ENCODE measurements around the gene TOP3A. TPM values are rescaled to one million over a fixed set of nuclear protein-coding genes. Genes with fewer than 3 reads are reported as not detected.

Gene TOP3A
- total RNA-seq, 1 donor from 2014 or later: 14.1 TPM

DNA sequence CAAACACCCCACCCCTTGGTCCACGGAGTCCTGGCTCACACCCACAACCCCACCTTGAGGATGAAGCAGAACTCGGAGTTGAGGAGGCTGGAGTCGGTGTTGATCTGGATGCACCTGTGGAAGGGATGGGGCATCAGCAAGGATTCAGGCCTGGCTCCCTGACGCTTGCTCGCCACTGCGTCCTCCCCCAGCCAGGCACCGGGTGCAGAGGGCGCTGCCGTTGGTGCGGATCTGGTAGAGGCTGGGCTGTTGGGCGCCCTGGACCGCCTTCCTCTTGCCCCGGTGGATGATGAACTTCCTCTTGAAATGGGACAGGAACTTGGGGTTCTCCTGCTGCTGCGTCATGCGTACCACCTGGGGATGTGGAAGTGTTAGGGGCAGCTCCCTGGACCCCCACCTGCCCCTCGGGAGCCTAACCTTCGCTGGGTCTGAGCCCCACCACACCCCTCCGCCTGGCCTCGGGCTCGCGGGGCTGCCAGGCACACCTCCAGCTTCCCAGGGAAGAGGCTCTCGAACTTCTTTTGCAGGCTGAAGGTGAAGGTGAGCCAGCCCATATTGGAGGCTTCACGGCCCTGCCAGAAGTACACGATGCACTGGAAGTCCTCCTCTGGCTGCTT is 68.6 kb downstream of the TOP3A start:
- intact Hi-C loops (cut with DNase I): loop anchor here (5.0 kb wide), 1 partner anchor 71 kb away; the partner anchor contains the start of gene SMCR8
- DNase-seq (ENCODE audit: low spot score): no peak

DNA sequence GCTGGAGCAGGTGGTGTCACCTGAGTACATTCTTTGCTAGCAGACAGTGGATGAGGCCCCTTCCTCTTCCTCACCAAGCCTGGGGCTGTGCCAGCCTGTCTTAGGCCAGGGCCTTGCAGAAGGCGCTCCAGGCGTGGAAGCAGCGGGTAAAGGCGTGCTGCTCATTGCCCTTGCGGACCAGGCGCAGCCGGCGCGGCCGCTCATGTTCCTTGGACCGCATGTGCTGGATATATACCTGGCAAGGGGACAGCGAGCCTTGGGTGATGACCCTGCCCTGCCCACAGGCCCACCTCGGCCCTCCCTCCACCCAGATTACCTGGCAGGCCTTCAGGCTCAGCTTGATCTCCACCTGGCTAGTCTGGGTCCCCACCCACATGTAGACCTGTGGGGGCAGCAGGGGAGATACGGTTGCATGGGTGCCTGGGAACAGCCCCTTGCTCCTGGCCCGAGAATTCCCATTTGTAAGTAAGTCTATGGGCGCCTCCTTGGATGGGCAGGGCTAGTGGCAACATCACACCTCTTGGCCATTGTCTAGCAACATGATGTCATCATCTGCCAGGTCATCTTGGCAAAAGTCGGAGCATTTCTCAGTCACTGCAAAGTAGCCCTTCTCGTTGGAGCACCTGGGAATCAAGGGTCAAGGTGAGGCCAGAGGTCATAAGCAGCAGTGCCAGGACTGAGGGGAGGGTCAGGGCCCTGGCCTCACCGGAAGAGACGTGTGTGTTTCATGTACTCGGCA is 69.6 kb downstream of the TOP3A start:
- no peak for DNase-seq (ENCODE audit: low spot score)
- intact Hi-C loops (cut with DNase I): loop anchor here (5.0 kb wide), 1 partner anchor 72 kb away; the partner anchor contains the start of gene SMCR8

DNA sequence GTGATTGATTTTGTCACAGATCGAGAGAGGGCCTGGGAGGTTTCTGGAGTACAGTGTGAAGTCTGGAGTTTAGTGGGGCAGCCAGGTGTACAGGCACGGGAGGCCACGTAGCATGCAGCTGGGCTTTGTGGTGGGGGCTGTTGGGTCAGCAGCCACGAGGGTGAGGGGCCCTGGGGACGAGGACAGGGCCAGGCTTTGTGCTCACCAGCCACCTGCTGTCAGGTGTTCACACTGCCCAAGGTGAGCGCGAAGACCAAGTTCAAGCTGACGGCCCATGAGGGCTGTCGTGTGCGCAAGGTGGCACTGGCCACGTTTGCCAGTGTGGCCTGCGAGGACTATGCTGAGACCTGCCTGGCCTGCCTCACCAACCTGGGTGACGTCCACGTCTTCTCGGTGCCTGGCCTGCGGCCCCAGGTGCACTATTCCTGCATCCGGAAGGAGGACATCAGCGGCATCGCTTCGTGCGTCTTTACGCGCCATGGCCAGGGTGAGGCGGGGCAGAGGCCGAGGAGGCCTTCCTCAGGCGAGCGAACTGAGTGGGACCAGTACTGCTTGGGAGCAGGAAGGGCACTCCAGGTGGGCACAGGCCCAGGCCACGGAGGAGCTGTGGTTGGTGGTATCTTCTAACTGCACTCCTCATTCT is 73.4 kb downstream of the TOP3A start:
- no peak for DNase-seq (ENCODE audit: low spot score)
- intact Hi-C loops (cut with DNase I): no loop called here

DNA sequence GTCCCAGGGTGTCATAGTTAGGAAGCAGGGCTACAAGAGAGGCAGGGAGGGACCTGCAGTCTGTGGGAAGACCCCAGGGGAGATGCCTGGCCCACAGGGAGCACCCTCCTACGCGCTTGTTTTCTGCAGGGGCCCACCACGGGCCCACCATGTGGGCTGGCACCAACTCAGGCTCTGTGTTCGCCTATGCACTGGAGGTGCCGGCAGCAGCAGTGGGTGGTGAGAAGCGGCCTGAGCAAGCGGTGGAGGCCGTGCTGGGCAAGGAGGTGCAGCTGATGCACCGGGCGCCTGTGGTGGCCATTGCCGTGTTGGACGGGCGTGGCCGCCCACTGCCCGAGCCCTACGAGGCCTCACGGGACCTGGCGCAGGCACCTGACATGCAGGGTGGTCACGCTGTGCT is 74.3 kb downstream of the TOP3A start:
- intact Hi-C loops (cut with DNase I): no loop called here
- no peak for DNase-seq (ENCODE audit: low spot score)

DNA sequence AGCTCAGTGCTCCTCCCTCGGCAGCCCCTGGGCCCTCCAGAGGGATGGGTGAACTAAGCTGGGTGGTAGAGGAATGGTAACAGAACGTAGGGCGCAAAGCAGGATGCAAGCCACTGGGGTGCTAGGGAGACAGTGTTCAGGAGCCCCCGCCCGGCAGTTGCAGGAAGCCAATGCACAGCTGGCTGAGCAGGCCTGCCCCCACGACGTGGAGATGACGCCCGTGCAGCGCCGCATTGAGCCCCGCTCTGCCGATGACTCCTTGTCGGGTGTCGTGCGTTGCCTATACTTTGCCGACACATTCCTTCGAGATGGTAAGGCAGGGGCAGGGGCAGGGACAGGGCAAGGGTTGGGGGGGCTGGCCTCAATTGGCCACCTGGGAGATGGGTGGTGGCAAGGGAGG is 76.5 kb downstream of the TOP3A start:
- intact Hi-C loops (cut with DNase I): no loop called here
- no peak for DNase-seq (ENCODE audit: low spot score)

DNA sequence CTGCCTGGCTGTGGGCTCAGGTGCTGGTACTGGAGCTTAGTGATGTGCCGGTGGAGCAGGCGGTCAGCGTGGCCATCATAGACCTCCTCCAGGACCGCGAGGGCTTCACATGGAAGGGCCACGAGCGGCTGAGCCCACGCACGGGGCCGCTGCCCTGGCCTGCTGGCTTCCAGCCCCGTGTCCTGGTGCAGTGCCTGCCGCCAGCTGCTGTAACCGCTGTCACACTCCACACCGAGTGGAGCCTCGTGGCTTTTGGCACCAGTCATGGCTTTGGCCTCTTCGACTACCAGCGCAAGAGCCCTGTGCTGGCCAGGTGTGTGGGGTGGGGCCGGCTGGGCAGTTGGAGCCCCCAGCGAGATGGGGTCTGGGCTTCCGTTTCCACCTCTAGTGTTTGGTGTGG is 77.3 kb downstream of the TOP3A start:
- intact Hi-C loops (cut with DNase I): no loop called here
- no peak for DNase-seq (ENCODE audit: low spot score)

DNA sequence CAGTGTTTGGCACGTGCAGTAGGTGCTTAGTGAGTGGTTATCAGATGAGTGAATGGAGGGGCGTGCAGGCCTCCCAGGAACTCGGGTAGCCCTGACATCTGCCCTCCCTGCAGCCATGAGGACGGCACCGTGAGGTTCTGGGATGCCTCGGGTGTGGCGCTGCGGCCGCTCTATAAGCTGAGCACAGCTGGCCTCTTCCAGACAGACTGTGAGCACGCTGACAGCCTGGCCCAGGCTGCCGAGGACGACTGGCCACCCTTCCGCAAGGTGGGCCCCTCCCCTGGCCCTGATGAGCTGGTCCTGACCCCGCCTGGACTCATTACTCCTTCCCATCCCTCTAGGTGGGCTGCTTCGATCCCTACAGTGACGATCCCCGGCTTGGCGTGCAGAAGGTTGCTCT is 78.3 kb downstream of the TOP3A start:
- intact Hi-C loops (cut with DNase I): no loop called here
- no peak for DNase-seq (ENCODE audit: low spot score)

DNA sequence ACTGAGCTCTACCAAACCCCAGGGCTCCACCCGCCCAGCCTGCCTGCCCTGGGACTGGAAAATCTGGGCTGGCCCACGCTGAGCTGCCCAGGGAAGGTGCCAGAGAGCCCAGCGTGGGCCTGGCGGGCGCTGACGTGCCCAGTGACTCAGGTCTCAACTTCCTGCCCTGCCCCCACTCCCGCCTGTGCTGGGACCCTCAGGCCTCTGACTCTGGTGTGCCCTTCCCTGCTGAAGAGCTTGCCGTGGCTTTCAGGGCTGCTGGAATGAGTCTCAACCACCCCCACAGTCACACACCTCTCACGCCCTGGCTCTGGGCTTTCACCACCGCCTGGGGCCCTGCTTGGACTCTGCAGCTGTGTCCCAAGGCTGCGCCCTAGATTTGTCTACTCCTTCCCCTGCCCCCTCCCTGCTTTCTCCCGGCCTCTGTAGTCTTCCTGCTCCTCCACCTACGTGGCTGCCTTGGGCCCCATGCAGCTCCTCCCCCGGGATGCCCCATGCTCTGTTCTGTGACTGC is 79.0 kb downstream of the TOP3A start:
- DNase-seq (ENCODE audit: low spot score): no peak
- intact Hi-C loops (cut with DNase I): no loop called here

DNA sequence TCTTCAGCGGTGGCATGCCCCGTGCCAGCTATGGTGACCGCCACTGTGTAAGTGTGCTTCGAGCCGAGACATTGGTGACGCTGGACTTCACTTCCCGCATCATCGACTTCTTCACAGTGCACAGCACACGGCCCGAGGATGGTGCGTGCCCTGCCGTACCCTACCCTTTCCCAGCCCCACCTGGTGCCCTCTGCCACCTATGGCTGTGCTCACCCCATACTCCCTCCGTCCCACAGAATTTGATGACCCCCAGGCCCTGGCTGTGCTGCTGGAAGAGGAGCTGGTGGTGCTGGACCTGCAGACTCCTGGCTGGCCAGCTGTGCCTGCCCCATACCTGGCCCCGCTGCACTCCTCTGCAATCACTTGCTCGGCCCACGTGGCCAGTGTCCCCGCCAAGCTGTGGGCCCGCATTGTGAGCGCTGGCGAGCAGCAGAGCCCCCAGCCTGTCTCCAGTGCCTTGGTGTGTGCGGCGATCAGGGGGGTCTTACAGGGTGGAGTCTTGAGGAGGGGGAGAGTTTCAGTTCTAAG is 79.9 kb downstream of the TOP3A start:
- intact Hi-C loops (cut with DNase I): no loop called here
- DNase-seq (ENCODE audit: low spot score): no peak

DNA sequence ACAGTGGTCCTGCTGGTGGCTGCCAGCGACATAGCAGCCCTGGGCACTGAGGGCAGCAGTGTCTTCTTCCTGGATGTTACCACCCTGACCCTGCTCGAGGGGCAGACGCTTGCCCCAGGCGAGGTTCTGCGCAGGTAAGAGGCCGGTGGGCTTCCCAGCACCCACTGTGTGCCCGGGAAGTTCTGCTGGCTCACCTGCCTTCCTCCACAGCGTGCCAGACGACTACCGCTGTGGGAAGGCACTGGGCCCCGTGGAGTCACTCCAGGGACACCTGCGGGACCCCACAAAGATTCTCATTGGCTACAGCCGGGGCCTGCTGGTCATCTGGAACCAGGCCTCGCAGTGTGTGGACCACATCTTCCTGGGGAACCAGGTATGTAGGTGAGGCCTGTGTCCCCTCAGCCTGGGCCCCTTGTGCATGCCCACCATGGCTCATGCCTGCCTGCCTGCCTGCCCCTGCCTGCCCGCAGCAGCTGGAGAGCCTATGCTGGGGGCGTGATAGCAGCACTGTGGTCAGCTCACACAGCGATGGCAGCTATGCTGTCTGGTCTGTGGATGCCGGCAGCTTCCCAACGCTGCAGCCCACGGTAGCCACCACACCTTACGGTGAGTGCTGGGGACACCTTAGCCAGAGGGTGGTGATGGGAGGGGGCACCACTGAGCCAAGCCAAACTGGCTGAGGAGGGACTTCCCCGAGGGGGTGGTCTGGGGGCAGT is 80.8 kb downstream of the TOP3A start:
- no peak for DNase-seq (ENCODE audit: low spot score)
- intact Hi-C loops (cut with DNase I): no loop called here

DNA sequence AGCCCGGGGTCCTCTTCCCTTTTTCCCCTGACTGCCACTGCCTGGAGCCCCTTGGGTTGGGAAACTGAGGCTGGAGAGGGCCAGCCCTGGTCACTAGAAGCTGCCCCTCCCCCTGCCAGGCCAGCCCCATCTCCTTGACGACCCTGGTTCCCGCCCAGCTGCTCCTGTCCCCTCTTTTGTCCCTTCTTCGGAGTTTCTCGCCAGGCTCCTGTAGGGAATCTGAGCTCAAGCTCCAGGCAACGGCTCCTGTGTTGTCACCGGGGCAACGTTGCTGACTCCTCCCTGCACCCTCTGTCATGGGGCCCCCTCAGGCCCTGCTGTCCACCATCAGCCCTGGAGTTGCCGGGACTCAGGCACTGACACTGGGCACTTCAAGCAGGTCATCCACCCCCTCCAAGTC is 83.6 kb downstream of the TOP3A start:
- no peak for DNase-seq (ENCODE audit: low spot score)
- intact Hi-C loops (cut with DNase I): no loop called here

DNA sequence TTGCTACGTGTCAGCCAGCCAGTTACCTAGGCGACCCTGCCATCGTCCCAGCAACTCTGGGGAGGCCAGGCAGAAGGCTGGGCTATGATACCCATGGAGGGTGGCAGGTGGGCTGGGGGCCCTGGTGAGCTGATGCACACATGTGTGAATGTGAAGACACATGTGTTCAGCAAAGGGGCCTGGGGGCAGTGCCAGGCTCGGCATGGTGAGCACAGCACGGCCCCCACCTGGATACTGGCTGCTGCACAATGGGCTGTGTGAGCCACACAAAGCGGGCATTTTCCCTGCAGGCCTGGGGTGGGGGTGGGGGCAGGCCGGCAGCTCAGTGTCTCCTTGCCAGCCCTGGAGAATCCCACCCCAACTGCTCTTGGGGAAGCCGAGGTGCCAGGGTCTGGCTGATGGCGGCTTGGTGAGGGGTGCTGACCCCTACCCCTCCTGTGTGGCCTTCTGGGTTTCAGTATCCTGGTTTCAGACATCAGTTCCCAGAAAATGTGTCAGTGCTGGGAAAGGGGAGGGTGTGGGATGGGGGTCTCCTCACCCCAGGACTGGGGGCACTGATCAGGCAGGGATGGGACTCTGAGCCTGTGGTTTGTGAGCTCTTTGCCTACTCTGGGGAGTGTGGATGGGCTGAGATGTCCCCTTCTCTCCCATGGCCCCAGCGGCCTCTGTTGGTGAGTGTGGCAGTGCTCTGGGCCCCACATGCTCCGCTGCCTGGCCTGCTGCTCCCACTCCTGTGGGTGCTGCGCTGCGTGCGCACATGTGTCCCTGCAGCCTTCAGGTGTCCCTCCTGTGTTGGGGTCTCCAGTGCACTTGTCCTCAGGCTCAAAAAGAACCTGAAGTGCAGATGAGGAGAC is 84.3 kb downstream of the TOP3A start:
- intact Hi-C loops (cut with DNase I): no loop called here
- no peak for DNase-seq (ENCODE audit: low spot score)

DNA sequence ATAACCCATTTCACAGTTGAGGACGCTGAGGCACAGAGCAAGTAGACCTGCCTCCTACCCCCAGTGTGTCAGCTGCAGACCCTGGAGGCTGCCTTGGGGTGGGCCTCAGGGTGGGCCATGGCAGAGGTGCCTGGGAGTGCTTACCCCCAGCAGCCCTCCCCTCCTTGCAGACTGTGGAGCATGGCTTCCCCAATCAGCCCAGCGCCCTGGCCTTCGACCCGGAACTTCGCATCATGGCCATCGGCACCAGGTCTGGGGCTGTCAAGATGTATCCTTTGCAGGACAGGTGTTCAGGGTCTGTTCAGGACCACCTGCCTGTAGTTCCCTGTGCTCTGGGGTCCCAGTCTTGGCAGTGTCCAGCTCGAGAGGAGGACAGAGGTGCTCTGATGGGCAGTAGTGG is 85.0 kb downstream of the TOP3A start:
- intact Hi-C loops (cut with DNase I): no loop called here
- DNase-seq (ENCODE audit: low spot score): no peak

DNA sequence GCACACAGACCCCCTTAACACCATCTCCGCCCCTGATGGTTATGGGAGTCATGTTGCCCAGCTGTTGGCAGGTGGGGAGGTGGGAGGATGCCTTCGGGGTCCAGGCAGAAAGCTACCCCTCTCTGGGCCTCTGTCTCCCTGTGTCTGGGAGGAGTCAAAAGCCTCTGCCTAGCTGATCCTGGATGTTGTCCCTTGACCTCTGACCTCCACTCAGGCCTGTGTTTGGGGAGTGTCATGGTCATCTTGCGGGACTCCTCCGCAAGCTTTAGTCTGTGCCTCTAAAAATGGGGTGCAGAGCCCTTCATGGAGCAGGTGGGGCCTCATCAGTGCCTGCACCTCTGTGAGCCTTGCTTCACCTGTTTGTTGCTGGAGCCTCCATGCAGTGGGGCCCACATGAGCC is 85.5 kb downstream of the TOP3A start:
- intact Hi-C loops (cut with DNase I): no loop called here

DNA sequence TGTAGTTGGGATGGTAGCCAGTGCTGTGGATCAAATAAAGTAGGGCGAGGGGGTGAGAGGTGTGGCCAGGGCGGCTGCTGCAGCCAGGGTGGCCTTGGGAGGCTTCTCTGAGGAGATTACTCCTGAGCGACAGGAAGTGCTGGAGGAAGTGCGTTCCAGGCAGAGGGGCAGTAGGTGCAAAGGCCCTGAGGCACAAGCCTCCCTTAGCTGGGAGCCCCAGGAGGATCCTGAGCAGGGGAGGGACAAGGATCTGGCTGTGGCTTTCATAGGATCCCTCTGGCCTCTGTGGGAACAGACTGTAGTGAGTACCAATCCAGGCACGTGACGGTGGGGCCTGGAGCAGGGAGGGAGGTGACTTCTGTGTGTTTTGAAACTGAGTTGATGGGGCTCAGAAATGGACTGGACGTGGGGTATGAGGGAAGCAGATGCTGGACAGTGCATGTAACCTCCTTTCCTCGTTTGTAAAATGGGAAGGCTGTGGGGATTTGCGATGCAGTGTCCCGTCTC is 86.6 kb downstream of the TOP3A start:
- no peak for DNase-seq (ENCODE audit: low spot score)
- intact Hi-C loops (cut with DNase I): no loop called here

More for the DNA sequence above, 85.5 kb downstream of the TOP3A start:
- no peak for DNase-seq (ENCODE audit: low spot score)

DNA sequence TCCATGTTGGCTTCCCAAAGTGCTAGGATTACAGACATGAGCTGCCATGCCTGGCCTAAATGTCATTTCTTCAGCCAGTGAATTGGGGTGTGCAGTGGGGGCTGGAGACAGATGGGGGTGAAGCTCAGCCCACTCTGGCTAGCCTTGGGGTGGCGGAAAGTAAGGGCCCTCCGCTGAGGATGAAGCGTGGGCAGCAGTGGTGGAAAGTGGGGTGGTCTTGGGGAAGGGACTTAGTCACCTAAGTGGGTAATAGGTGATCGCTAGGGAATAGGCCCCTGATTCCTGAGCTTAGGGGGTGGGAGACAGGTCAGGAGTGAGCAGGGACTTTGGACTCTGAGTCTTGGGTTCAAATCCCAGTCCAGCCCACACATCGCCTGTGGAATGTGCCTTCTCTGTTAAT is 87.2 kb downstream of the TOP3A start:
- intact Hi-C loops (cut with DNase I): no loop called here
- no peak for DNase-seq (ENCODE audit: low spot score)

DNA sequence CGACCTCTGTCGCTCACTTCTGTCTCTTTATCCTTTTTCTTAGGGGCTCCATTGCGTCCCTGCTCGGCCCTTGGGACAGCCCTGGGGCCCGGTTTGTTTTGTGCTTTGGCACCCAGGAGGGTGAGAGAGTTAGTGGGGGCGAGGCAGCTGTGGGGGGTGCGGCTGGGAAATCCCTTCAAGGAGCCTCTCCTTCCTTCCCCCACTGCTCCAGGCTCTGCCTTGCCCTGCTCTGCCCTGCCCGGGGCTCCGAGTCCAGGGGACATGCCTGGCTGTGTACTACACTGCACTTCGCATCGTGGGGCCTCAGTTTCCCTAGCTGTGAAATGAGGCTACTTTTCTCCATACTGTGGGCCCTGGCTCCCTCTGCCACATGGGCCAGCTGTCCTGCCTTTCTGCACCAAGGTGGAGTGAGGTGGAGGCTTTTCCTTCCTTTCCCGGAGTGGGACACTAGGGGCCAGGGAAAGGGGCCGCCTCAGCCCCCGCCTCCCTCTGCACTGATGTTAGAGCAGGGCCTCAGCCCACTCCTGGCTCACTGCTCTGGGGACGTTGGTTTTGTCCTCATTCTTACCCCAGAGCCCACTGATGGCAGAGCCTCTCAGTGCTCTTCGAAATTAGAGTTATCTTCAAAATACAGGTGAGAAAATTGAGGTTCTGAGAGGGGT is 88.4 kb downstream of the TOP3A start:
- intact Hi-C loops (cut with DNase I): no loop called here
- no peak for DNase-seq (ENCODE audit: low spot score)

DNA sequence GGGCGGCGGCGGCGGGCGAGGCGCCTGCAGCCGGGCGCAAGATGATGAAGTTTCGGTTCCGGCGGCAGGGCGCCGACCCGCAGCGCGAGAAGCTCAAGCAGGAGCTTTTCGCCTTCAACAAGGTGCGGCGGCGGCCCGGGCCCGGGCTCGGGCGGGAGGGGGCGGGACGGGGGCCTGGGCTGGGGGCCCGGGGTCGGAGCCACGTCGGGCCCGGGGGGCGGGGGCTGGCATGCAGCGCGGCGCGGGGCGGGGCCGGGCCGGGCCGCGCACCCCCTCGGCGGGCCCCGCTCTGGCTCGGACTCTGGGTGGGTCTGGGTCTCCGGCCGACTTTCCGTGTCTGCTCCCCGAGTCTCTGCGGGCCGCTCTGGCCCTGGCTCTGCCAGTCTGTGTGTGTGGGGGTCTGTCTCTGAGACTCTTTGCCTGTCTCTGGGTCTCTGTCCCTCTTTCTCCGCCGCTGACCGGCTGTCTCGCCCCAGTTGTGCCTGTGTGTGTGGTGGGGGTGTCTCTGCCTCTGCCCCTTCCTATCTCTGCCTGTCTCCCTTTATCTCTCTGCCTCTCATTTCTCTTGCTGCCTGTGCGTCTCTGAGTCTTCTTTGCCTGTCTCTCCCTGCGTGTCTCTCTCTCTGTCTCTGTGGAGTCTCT is 89.0 kb downstream of the TOP3A start:
- no peak for DNase-seq (ENCODE audit: low spot score)
- intact Hi-C loops (cut with DNase I): loop anchor here (2.0 kb wide), 2 partner anchors 35 to 89 kb away; partner anchors contain the start of genes MIEF2, SMCR8 and TOP3A
